Measurements from ENCODE around the gene ACP3. TPM values are rescaled to one million over a fixed set of nuclear protein-coding genes. Genes with fewer than 3 reads are reported as not detected.

The ACP3 gene
- total and polyA plus RNA-seq, 2 of the 4 experiments (the other 2 are of a cell fraction): 0.36 to 0.54 TPM

- no peak overlapping the region for H3K23ac ChIP-seq (ENCODE audit: low read depth, low read length)
- no peaks in the 10 kb centered on the region for H4K20me1 ChIP-seq (ENCODE audit: insufficient read depth, low read length)
- no peak overlapping the region for H4K8ac ChIP-seq (ENCODE audit: low read depth in 2 of 2, low read length in 2 of 2)
- no peak for TF ChIP-seq CHD1 (IDR thresholded peaks at IDR 0.05; ENCODE audit: low read depth, low read length)
- no peak for TF ChIP-seq CTCF (conservative IDR thresholded peaks at IDR 0.05; ENCODE audit: low read depth, low read length)
- TF ChIP-seq NFE2L2 (IDR thresholded peaks at IDR 0.05; ENCODE audit: low read depth, low read length): no peak
- no peak for TF ChIP-seq RAD21 (IDR thresholded peaks at IDR 0.05; ENCODE audit: low read length)
- peak; percentile 68 for TF ChIP-seq CEBPB (IDR thresholded peaks at IDR 0.05; ENCODE audit: low read depth, low read length)
- ATAC-seq (ENCODE audit: low read depth) (peak; percentile 59), DNase-seq (peak; percentile 17)
- peaks cover 4% of the 10 kb centered on the region; the same call in 1 of the 2 replicates for H3K9me3 ChIP-seq (ENCODE audit: control insufficient read depth, insufficient read depth, low read length)
- H3K4me1 ChIP-seq (ENCODE audit: control insufficient read depth, insufficient read depth, low read length): peaks cover 4% of the 10 kb centered on the region
- no peaks in the 10 kb centered on the region for H3K27me3 ChIP-seq (ENCODE audit: control insufficient read depth, insufficient read depth, low read length)
- no peaks in the 10 kb centered on the region for H3K9me1 ChIP-seq (ENCODE audit: insufficient read depth, low read length)
- H3K4ac ChIP-seq (ENCODE audit: low read depth, low read length): no peak overlapping the region
- ChIA-PET POLR2A (ENCODE audit: unreplicated experiment) (no interaction called here), CTCF (interaction anchor here (0.6 kb wide), 1 partner anchor 19 kb away, joined by 3 read pairs; no protein-coding TSS in a partner anchor)
- intact Hi-C loops (cut with micrococcal nuclease) (no loop called here), dilution Hi-C loops (cut with HindIII; ENCODE audit: low sequenced_read_pairs, unreplicated experiment) (no loop called here), in situ Hi-C loops (cut with MboI; ENCODE audit: low sequenced_read_pairs) (no loop called here)
- no TSS peak for BruUV-seq (replicated peaks)
- H3K36me3 ChIP-seq (ENCODE audit: control insufficient read depth, insufficient read depth, low read length): no peaks in the 10 kb centered on the region
- WGBS, 2 experiments (ENCODE audit: extremely low coverage in 2 of 2, insufficient read length in 1 of 2): 44% methylated on average over 1 of the region's 3 CpGs; no CpG with 5 or more reads in 1 of the 2 experiments
- H2BK120ac ChIP-seq (ENCODE audit: low read depth, low read length): no peak overlapping the region
- H2BK15ac ChIP-seq (ENCODE audit: low read depth, low read length): no peak overlapping the region
- no peak overlapping the region for H2AK5ac ChIP-seq (ENCODE audit: low read depth, low read length)
- no peak overlapping the region; the same call in 1 of the 2 replicates for H3K4me2 ChIP-seq (ENCODE audit: low read depth, low read length)
- H3K79me1 ChIP-seq (ENCODE audit: low read depth in 1 of 2, low read length in 2 of 2): no peaks in the 10 kb centered on the region
- H3K9ac ChIP-seq (ENCODE audit: low read depth, low read length): no peak overlapping the region
- H2AK9ac ChIP-seq (replicated peaks; ENCODE audit: low read depth, low read length, poor library complexity): no peak overlapping the region
- no peak overlapping the region for H3K56ac ChIP-seq (ENCODE audit: extremely low read depth, insufficient read depth, low read length)
- H3K18ac ChIP-seq (ENCODE audit: low read depth, low read length): no peak overlapping the region
- H2AFZ ChIP-seq (replicated peaks; ENCODE audit: low read length, poor library complexity): no peak overlapping the region
- no peak overlapping the region for H3K4me3 ChIP-seq (ENCODE audit: insufficient read depth, low read depth, low read length)
- H4K91ac ChIP-seq (ENCODE audit: insufficient read depth, low read depth, low read length): no peak overlapping the region
- H2BK5ac ChIP-seq (ENCODE audit: low read depth, low read length, poor library complexity, severe bottlenecking): no peak overlapping the region
- H4K5ac ChIP-seq (ENCODE audit: low read depth, low read length): no peak overlapping the region
- no peak overlapping the region for H3K14ac ChIP-seq (replicated peaks; ENCODE audit: low read depth, low read length)
- no peak overlapping the region for H2BK20ac ChIP-seq (ENCODE audit: low read depth, low read length)
- H3K27ac ChIP-seq (ENCODE audit: insufficient read depth, low read length): no peak overlapping the region
Observed at GRCh38 chr3:132290833-132291232, 26.4 kb upstream of the ACP3 start.
